Left ventricle myocardium superior (tissue), 1 donor: ENCODE results near the gene SPP2. TPM values are rescaled to one million over a fixed set of nuclear protein-coding genes. Genes with fewer than 3 reads are reported as not detected.

ENCODE experiments used
- ATAC-seq: fragments of 200-7000 bp; cut with Tn5 transposase; one replicate; pipeline ENCODE4 v1.9.1; 2020; ENCODE audit warnings: mild to moderate bottlenecking, moderate library complexity
- DNase-seq: peaks from one replicate; pipeline ENCODE4 v3.0.0-alpha.2; 2020
- intact Hi-C: fragments of 100-400 bp; cut with micrococcal nuclease; formaldehyde crosslinking; loops from one replicate; pipeline ENCODE4 v1.11.0; 2022
- total RNA-seq: library from RNA; stranded (reverse); fragmentation: NEBNext Ultra II Directional; extraction: Animal tissue kit (Norgen Biotek cat#: 25700); gene quantifications from one replicate; pipeline ENCODE4 v1.2.1, GENCODE V29; 2021
- donor health status: DM: no; HTN: yes; CAD: no; lungs with severe emphysema.

Gene SPP2
- total RNA-seq, 1 donor from 2014 or later: not detected

DNA sequence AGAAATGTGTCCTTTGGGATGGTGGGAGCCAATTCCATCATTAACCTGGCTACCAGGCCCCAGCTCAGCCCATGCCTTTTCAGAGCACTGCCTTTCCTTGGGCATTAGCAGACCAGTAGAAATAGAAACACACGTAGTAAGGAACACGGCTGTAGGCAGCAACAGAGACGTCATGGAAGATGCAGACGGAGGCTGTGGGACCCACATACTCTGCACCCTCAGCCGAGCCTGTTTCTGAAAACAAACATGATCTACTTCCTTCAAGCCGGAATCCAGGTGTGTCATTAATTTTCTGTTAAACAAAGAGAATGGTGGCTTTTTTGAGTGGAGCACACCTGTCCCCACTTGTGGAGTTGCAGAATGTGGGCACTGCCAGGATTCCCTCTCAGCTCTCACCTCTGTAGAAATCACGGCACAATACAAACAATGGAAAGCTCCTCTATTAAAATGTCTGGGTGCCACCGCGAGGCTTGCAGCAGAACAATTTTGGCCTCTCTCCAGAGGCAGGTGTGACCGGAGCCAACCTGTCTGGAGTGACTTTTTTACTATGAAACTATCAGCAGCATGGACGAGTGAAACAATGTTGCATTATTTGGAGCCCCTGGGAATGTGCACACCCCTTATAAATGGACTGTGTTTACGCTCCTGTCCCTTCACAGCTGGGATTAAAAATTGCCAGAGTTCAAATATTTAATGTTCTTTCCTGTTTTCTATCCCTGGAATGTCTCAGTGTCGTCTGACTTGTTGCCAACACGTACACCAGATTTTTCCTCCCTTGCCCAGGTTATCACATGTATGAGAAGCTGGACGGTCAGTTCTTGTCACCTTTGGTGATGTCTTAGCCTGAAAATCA, 31.7 kb downstream of the SPP2 start:
- no peak for ATAC-seq
- intact Hi-C loops: no loop called here

DNA sequence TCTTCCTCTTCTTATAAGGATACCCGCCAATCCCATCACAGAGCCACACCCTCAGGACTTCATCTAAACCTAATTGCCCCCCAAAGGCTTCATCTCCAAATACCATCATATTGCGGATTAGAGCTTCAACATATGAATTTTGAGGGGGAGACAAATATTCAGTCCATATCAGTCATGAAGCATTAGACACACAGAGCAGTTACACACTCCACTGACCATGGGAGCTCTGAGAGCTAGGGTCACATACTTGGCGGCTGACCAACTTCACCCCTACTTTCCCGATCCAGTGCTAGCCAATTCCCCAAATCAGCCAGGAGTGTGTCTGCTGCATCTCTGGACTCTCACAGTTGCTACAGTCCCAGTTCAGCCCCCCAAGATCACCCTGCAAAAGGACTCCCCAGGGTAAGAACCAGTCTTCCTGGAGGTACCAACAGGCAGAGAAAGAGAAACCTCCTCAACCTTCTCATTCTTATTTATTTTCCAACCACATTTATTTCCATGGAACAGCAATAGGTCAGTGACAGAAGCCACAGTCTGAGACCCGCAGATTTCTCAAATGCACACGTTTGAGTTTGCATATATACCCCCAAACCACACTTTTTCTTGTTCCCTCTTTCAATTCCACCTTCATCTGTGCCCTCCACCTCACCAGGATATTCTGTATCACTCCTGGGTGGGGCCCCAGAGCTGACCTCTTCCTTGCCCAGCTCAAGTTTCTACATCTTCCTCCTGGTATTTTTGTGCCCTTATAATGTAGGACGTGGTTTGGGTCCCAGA, 33.3 kb downstream of the SPP2 start:
- ATAC-seq: no peak
- no peak for DNase-seq
- intact Hi-C loops: no loop called here

More for the DNA sequence above, 31.7 kb downstream of the SPP2 start:
- no peak for DNase-seq

DNA sequence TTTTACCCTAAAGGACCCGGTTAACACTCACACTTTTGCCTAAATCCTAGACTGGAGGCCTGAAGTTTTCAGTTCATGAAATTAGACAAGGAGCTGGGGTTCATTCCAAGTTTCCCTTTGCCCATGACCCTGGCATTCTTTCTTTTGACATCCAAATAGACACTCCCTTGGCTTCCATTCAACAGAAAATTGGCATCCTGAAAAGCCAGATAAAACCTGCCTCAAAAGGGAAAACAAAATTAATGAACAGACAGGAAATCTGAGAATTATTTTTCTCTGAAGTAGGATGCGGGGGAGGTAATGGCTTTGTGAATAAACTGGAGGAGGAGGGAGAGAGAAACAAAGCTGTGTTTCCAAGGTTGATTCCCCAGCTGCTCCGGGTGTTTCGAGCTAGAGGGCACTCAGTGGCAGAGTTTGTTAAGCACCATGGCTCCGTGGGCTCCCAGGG, 41.0 kb downstream of the SPP2 start:
- DNase-seq (no peak), ATAC-seq (no peak)
- intact Hi-C loops: no loop called here

GRCh38 chr2:234091883-234092282, 41.4 kb downstream of the SPP2 start:
- no peak for ATAC-seq
- intact Hi-C loops: no loop called here
- no peak for DNase-seq

DNA sequence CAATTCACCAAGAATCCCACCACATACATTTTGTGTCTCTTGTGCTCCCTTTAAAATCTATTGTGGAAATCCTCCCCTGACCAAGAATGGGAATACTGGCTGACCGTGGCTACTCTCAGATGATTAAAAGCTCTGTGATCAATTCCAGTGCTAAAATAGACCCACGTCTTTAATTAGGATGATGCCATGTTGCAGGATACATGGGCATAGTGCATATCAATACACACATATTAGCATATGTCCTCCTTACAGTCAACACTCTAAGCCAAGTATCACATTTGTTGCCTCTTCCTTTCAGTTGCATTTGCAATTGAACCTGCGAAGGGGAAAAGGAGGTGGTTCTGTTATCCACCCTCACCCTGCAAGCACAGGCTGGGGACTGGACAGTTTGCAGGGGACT, 41.8 kb downstream of the SPP2 start:
- ATAC-seq: no peak
- no peak for DNase-seq
- intact Hi-C loops: no loop called here

DNA sequence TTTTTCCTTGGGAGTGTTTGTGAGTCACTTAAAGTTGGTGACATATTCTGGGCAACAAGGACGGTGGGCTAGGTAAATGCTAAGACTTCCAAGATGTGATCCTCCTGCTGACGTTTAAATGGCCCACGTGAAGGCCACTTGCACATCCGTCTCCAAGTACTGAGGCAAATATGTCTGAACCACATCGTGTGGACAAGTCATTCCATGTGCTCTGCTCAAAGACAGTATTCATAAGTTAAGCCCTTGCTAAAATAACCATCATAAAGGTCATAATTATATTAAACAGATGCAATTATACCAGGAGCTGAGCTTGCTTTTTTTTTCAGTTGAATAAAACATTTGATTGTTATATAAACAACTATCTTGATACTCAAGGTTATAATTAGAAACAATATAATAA, 44.8 kb downstream of the SPP2 start:
- no peak for DNase-seq
- no peak for ATAC-seq
- intact Hi-C loops: no loop called here

GRCh38 chr2:234096164-234096563, 45.7 kb downstream of the SPP2 start:
- DNase-seq (peak; percentile 28), ATAC-seq (no peak)
- intact Hi-C loops: no loop called here

- DNase-seq (no peak), ATAC-seq (no peak)
- intact Hi-C loops: no loop called here
Observed at GRCh38 chr2:234098681-234099080, 48.2 kb downstream of the SPP2 start.

- ATAC-seq (no peak), DNase-seq (no peak)
- intact Hi-C loops: no loop called here
Observed at GRCh38 chr2:234099266-234099665, 48.8 kb downstream of the SPP2 start.

- intact Hi-C loops: no loop called here
- ATAC-seq (no peak), DNase-seq (no peak)
Observed at GRCh38 chr2:234100686-234101085, 50.2 kb downstream of the SPP2 start.

DNA sequence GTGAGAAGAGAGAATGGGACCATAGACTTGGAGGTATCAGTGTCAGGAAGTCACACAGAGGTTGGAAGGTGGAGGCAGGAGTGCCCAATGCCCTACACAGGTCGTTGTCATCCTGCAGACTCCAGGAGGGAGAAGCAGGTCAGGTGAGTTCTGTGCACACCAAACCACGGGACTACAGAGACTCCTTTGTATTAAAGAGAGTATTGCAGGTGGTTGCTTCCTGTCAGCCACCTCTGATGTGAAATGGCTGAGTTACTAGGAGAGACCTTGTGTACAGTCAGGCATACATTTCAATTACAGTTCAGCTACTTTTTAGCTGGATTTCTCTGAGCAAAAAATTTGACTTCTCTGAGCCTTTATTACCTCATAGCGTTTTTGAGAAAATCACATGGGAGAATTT, 51.6 kb downstream of the SPP2 start:
- DNase-seq: no peak
- intact Hi-C loops: no loop called here
- ATAC-seq: no peak

- ATAC-seq (no peak), DNase-seq (no peak)
- intact Hi-C loops: no loop called here
Observed at GRCh38 chr2:234107861-234108260, 57.4 kb downstream of the SPP2 start.

DNA sequence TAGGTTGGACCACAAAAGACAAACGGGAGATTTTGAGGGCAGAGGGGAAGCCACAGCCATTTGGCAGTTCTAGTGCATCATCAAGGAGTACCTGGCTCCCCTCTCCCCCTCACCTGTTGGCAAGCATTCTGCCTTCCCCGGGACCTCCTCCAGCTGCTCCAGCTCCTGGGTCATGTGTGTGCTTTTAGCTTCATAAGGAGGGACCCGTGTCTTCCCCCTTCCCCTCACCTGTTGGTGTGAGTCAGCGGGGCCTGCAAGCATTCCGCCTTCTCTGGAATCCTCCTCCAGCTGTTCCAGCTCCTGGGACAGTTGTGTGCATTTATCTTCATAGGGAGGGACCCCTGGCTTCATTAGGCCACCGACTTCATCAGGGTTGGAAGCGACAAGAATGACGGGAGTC, 58.8 kb downstream of the SPP2 start:
- no peak for DNase-seq
- ATAC-seq: no peak
- intact Hi-C loops: no loop called here

GRCh38 chr2:234110219-234110618, 59.7 kb downstream of the SPP2 start:
- no peak for DNase-seq
- ATAC-seq: no peak
- intact Hi-C loops: no loop called here

- intact Hi-C loops: no loop called here
- ATAC-seq: no peak
- DNase-seq: no peak
Observed at GRCh38 chr2:234111523-234111922, 61.0 kb downstream of the SPP2 start.

DNA sequence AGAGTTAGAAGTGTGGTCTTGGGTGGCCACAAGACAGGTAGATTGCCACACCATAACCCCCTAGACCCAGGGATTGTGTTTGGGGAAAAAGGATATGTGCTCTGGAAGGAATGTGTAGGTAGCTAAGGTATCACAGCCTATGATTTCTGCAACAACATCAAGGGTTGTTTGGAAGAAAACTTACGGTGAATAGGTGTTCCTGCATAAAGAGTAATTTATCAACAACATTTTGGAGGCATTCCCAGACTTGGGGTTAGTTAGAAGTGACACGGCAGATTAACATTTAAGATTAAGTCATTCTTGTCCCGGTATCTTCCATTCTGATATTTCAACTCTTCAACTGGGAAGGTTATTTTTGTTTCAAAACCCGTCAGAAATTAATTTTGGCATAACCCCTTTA, 65.5 kb downstream of the SPP2 start:
- no peak for ATAC-seq
- DNase-seq: no peak
- intact Hi-C loops: no loop called here

GRCh38 chr2:234121999-234122398, 71.5 kb downstream of the SPP2 start:
- intact Hi-C loops: no loop called here
- ATAC-seq: no peak
- DNase-seq: no peak

DNA sequence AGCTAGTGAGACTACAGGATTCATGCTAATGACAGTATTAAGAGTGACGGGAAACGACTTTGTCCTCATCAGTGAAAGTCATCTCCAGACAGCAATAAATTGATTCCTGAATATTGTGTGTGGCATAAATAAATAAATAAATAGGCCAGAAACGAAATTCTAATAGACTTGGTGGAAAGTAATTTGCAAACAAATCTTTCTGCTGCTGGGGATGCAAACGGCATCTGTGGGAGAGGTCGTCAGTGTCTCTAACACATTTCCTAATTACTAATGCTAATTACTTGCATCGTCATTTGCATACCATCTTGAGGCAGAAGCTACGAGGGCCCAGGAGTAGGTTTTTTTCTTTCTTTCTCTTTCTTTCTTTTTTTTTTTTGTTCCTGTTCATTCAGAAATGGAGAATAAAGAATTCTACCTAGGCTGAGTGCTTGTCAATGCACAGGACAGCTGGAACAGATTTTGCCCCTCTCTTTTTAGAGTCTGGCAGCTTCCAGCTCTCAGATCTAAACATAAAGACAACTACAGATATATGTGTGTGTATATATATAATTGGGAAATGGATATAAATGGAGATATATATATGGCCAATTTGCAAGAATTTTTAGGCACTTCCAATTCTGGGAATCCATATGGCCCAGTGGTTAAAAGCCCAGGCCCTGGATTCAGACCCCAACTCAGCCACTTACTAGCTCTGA, 75.1 kb downstream of the SPP2 start:
- intact Hi-C loops: no loop called here
- DNase-seq (no peak), ATAC-seq (no peak)

- intact Hi-C loops: no loop called here
- DNase-seq: no peak
- no peak for ATAC-seq
Observed at GRCh38 chr2:234126146-234126470, 75.6 kb downstream of the SPP2 start.
